ENCODE results near the gene WDR18. TPM values are rescaled to one million over a fixed set of nuclear protein-coding genes. Genes with fewer than 3 reads are reported as not detected.
A peak's percentile ranks its signal among the peaks of the same experiment; 100 is the strongest.

Gene WDR18
- total RNA-seq, 2 experiments from 2014 or later = 51.5 to 53.0 TPM

GRCh38 chr19:1009041-1009980 lies 25.2 kb downstream of the WDR18 start:
- no peak overlapping the region for H3K27ac Mint-ChIP-seq
- no peak overlapping the region for H3K4me3 Mint-ChIP-seq
- peaks cover 23% of the 10 kb centered on the region for H3K36me3 Mint-ChIP-seq (ENCODE audit: low read depth)
- H3K27me3 Mint-ChIP-seq (ENCODE audit: low read depth) = no peaks in the 10 kb centered on the region
- H3K4me1 Mint-ChIP-seq (ENCODE audit: low read depth) = peaks cover 2% of the 10 kb centered on the region
- ATAC-seq (no peak), DNase-seq (no peak)
- CTCF ChIA-PET = no interaction called here
- H3K9me3 Mint-ChIP-seq (ENCODE audit: insufficient read depth) = no peaks in the 10 kb centered on the region
- POLR2A ChIA-PET = no interaction called here

DNA sequence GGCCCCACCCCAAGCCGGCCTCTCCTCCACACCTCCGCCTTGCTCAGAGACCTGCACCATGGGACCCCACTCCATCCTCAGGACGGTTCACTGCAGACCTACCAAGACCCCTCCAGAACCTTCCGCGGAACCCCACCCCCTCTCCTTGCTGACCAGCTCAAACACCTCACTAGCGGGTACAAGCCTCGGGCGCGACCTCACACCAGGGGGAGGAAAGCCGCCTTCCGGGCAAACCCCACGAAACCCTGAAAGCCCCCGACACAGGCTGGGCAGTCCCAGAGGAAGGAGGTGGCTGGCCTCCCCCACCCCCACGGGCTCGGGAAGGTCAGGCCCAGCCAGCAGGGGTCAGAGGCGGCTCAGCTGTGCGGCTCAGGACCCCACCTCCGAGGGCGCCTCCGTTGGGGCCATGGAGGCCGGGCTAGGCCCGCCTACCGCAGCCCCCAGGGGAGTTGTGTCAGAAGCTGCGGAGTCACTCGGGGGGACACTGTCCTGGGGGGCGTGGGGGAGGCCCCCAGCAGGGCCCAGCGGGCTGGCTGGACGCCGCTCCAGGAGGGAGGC lies 25.9 kb downstream of the WDR18 start:
- DNase-seq = no peak
- Mint-ChIP-seq H3K4me1 (ENCODE audit: low read depth) (peaks cover 2% of the 10 kb centered on the region), H3K9me3 (ENCODE audit: insufficient read depth) (no peaks in the 10 kb centered on the region), H3K27me3 (ENCODE audit: low read depth) (no peaks in the 10 kb centered on the region), H3K36me3 (ENCODE audit: low read depth) (peaks cover 23% of the 10 kb centered on the region), H3K27ac (no peak overlapping the region), H3K4me3 (no peak overlapping the region)
- ChIA-PET POLR2A (no interaction called here), CTCF (no interaction called here)
- ATAC-seq = no peak

GRCh38 chr19:1010586-1011510 lies 26.7 kb downstream of the WDR18 start:
- ChIA-PET POLR2A (no interaction called here), CTCF (no interaction called here)
- peaks cover 23% of the 10 kb centered on the region for H3K36me3 Mint-ChIP-seq (ENCODE audit: low read depth)
- H3K4me1 Mint-ChIP-seq (ENCODE audit: low read depth) = peaks cover 2% of the 10 kb centered on the region
- H3K4me3 Mint-ChIP-seq = no peak overlapping the region
- no peak for ATAC-seq
- DNase-seq = no peak
- no peak overlapping the region for H3K27ac Mint-ChIP-seq
- no peaks in the 10 kb centered on the region for H3K27me3 Mint-ChIP-seq (ENCODE audit: low read depth)
- no peaks in the 10 kb centered on the region for H3K9me3 Mint-ChIP-seq (ENCODE audit: insufficient read depth)

GRCh38 chr19:1011831-1012333 lies 27.7 kb downstream of the WDR18 start:
- Mint-ChIP-seq H3K4me3 (no peak overlapping the region), H3K4me1 (ENCODE audit: low read depth) (peaks cover 4% of the 10 kb centered on the region), H3K27me3 (ENCODE audit: low read depth) (no peaks in the 10 kb centered on the region), H3K9me3 (ENCODE audit: insufficient read depth) (no peaks in the 10 kb centered on the region), H3K27ac (no peak overlapping the region), H3K36me3 (ENCODE audit: low read depth) (peaks cover 21% of the 10 kb centered on the region)
- POLR2A ChIA-PET = no interaction called here
- ATAC-seq (no peak), DNase-seq (no peak)
- CTCF ChIA-PET = no interaction called here

DNA sequence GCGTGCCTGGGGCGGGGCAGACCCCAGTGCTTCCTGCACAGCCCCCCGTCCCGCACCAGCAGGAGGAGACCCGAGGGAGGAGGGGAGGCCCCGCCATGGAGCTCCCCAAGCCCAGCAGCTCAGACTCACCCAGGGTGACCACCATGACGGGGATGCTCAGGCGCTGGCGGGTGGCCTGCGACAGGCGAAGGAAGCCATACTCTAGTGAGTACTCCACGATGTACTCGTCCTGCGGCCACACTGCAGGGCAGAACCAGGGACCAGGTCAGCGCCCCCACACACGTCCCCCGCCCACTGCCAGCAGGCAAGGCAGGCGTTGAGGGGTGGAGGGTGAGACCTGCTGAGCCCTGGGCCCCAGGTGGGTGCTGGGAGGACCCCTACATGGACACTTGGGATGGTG lies 28.2 kb downstream of the WDR18 start:
- POLR2A ChIA-PET = no interaction called here
- peaks cover 9% of the 10 kb centered on the region for H3K4me1 Mint-ChIP-seq (ENCODE audit: low read depth)
- ATAC-seq (no peak), DNase-seq (no peak)
- H3K4me3 Mint-ChIP-seq = no peak overlapping the region
- CTCF ChIA-PET = no interaction called here
- H3K27me3 Mint-ChIP-seq (ENCODE audit: low read depth) = no peaks in the 10 kb centered on the region
- no peak overlapping the region for H3K27ac Mint-ChIP-seq
- peaks cover 19% of the 10 kb centered on the region for H3K36me3 Mint-ChIP-seq (ENCODE audit: low read depth)
- no peaks in the 10 kb centered on the region for H3K9me3 Mint-ChIP-seq (ENCODE audit: insufficient read depth)

DNA sequence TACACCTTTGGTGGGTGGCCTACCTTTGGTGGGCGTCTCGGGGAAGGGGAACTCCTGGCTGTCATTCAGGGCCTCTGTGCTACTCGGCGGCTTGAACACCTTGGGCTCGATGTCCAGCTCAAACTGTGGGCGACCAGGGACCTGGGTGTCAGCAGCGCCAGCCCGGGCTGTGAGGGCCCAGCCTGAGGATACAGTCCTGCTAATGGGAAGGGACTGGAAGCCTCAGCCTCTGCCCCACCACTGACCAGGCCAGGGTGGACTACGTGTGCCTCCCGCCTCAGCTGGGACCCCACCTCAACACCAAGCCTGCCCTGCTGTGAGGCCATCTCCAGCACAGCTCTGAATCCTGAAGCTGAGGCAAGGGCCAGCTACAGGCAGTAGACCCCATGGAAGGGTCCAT lies 29.1 kb downstream of the WDR18 start:
- Mint-ChIP-seq H3K4me3 (no peak overlapping the region), H3K4me1 (ENCODE audit: low read depth) (peaks cover 18% of the 10 kb centered on the region), H3K27ac (no peak overlapping the region), H3K27me3 (ENCODE audit: low read depth) (no peaks in the 10 kb centered on the region), H3K36me3 (ENCODE audit: low read depth) (peaks cover 20% of the 10 kb centered on the region), H3K9me3 (ENCODE audit: insufficient read depth) (no peaks in the 10 kb centered on the region)
- CTCF ChIA-PET = no interaction called here
- POLR2A ChIA-PET = no interaction called here
- no peak for DNase-seq
- no peak for ATAC-seq

- ATAC-seq (no peak), DNase-seq (no peak)
- Mint-ChIP-seq H3K4me1 (ENCODE audit: low read depth) (peaks cover 29% of the 10 kb centered on the region), H3K27ac (no peak overlapping the region), H3K4me3 (no peak overlapping the region), H3K36me3 (ENCODE audit: low read depth) (peaks cover 20% of the 10 kb centered on the region), H3K9me3 (ENCODE audit: insufficient read depth) (no peaks in the 10 kb centered on the region), H3K27me3 (ENCODE audit: low read depth) (no peaks in the 10 kb centered on the region)
- POLR2A ChIA-PET = no interaction called here
- CTCF ChIA-PET = no interaction called here
These were observed 30.3 kb downstream of the WDR18 start for GRCh38 chr19:1014161-1015060.

DNA sequence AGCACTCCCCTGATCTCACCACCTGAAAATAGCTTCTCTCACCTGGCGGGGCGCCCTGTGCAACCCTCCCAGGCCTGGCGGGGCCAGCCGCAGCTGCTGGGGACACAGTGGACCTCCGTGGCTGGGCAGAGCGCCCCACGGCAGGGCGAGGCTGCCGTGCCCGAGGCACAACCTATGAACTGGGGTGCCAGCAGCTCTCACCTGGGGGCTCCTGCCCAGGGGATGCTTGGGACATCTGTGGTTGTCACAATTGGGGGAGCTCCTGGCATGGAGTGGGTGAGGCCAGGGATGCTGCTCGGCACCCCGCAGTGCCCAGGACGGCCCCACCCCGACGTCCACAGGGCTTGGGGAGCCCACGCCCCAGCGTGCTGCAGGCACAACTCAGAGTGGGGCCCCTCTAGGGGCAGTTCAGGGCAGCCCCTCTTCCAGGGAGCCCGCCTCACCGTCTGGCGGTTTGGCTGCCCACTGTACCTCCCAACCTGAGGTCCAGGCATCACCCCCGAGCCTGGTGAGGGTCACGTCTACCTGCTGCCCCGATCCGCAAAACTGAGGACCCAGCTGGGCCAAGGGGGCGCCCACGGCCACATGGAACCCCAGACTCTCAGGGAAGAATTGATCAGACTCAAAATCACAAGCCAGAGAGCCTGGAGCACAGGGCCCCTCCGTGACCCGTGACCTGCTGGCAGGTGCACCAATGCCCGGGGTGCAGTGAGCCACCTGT lies 31.1 kb downstream of the WDR18 start:
- POLR2A ChIA-PET = no interaction called here

GRCh38 chr19:1015782-1016646 lies 31.9 kb downstream of the WDR18 start:
- ChIA-PET POLR2A (no interaction called here), CTCF (no interaction called here)
- ATAC-seq (no peak), DNase-seq (no peak)
- H3K36me3 Mint-ChIP-seq (ENCODE audit: low read depth) = peaks cover 20% of the 10 kb centered on the region
- H3K27ac Mint-ChIP-seq = peak overlapping the region; percentile 43
- no peaks in the 10 kb centered on the region for H3K9me3 Mint-ChIP-seq (ENCODE audit: insufficient read depth)
- H3K4me3 Mint-ChIP-seq = no peak overlapping the region
- no peaks in the 10 kb centered on the region for H3K27me3 Mint-ChIP-seq (ENCODE audit: low read depth)
- H3K4me1 Mint-ChIP-seq (ENCODE audit: low read depth) = peaks cover 35% of the 10 kb centered on the region

More for the DNA sequence above, 31.1 kb downstream of the WDR18 start:
- no peak overlapping the region for H3K4me3 Mint-ChIP-seq
- peaks cover 34% of the 10 kb centered on the region for H3K4me1 Mint-ChIP-seq (ENCODE audit: low read depth)
- no peak for ATAC-seq
- H3K36me3 Mint-ChIP-seq (ENCODE audit: low read depth) = peaks cover 21% of the 10 kb centered on the region
- no peak overlapping the region for H3K27ac Mint-ChIP-seq
- H3K9me3 Mint-ChIP-seq (ENCODE audit: insufficient read depth) = no peaks in the 10 kb centered on the region
- CTCF ChIA-PET = no interaction called here
- no peak for DNase-seq
- H3K27me3 Mint-ChIP-seq (ENCODE audit: low read depth) = no peaks in the 10 kb centered on the region

DNA sequence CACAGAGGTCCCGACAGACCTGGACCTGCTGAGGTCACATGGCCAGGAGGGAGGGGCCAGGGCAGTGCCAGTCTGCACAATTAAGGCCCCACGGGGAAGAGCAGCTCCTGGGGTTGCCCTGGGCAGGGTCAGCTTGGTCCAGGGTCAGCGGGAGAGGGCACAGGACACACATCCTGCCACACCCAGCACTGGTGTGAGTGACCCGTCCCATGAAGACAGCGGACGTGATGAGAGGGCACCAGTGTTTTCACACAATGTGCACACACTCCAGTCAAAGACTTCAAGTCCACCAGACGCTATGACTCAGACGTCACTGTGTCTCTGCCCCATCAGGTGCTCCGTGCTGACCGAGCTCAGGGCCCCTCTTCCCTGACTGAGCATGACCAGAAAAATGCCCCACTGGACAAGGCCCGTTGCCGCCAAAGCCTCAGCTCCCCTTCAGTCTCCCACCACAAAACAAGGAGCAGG lies 32.5 kb downstream of the WDR18 start:
- H3K27ac Mint-ChIP-seq = peak overlapping the region; percentile 63
- H3K36me3 Mint-ChIP-seq (ENCODE audit: low read depth) = peaks cover 18% of the 10 kb centered on the region
- no peak for ATAC-seq
- H3K4me3 Mint-ChIP-seq = no peak overlapping the region
- ChIA-PET CTCF (no interaction called here), POLR2A (no interaction called here)
- H3K9me3 Mint-ChIP-seq (ENCODE audit: insufficient read depth) = no peaks in the 10 kb centered on the region
- DNase-seq = no peak
- H3K27me3 Mint-ChIP-seq (ENCODE audit: low read depth) = no peaks in the 10 kb centered on the region
- H3K4me1 Mint-ChIP-seq (ENCODE audit: low read depth) = peaks cover 39% of the 10 kb centered on the region
